K562 (cell line): ENCODE data around the gene FGFRL1. TPM values are rescaled to one million over a fixed set of nuclear protein-coding genes. Genes with fewer than 3 reads are reported as not detected.

Experiments
- ATF2 ChIP-seq: sonication (generic); formaldehyde crosslinking; IDR thresholded peaks from 2 replicates; pipeline ENCODE4 v1.8.1; 2022; ENCODE audit warnings: missing genetic modification reagents
- CC2D1A ChIP-seq: fragments of 450-650 bp; IDR thresholded peaks from 2 replicates; pipeline ENCODE4 v1.6.1; 2017; ENCODE audit warnings: mild to moderate bottlenecking
- EHMT2 ChIP-seq: fragments of 450-650 bp; IDR thresholded peaks from 2 replicates; pipeline ENCODE4 v1.6.1; 2018; ENCODE audit warnings: antibody characterized with exemption
- GTF2E2 ChIP-seq: fragments of 200-800 bp; sonication (Bioruptor generic); IDR thresholded peaks from 2 replicates; pipeline ENCODE4 v1.6.1; 2016; ENCODE audit warnings: missing genetic modification characterization, missing compliant biosample characterization
- GTF3C2 ChIP-seq: IDR thresholded peaks from 3 replicates; pipeline ENCODE4 v1.6.1; 2011; ENCODE audit warnings: borderline replicate concordance, mild to moderate bottlenecking, moderate library complexity; ENCODE audit not compliant: insufficient read length; ENCODE audit errors: extremely low read depth
- HNRNPLL ChIP-seq: fragments of 200-400 bp; formaldehyde crosslinking; IDR thresholded peaks from 2 replicates; pipeline ENCODE4 v1.6.1; 2017; ENCODE audit warnings: low read length, low read depth, mild to moderate bottlenecking; ENCODE audit not compliant: poor library complexity, severe bottlenecking
- L3MBTL2 ChIP-seq: fragments of 450-650 bp; IDR thresholded peaks from 2 replicates; pipeline ENCODE4 v1.6.1; 2016; ENCODE audit warnings: mild to moderate bottlenecking, moderate library complexity
- MYC ChIP-seq, 2 experiments: fragments of 250-450 bp in 1 of 2; sonication (Bioruptor Pico) in 1 of 2; IDR thresholded peaks; 2 replicates each; pipeline versions ENCODE4 v1.5.1 to v1.6.1; 2012 to 2021; ENCODE audit warnings: low read depth in 2 of 2, borderline replicate concordance in 1 of 2, improper control_type of control experiment in 1 of 2, low read length in 1 of 2, mild to moderate bottlenecking in 1 of 2, moderate library complexity in 1 of 2
- NFYB ChIP-seq: IDR thresholded peaks from 2 replicates; pipeline ENCODE4 v1.6.1; 2011; ENCODE audit warnings: mild to moderate bottlenecking, moderate library complexity; ENCODE audit not compliant: insufficient read length; ENCODE audit errors: extremely low read depth
- PHF20 ChIP-seq: fragments of 450-650 bp; IDR thresholded peaks from 2 replicates; pipeline ENCODE4 v1.6.1; 2018; ENCODE audit not compliant: partially characterized antibody
- POLR3G ChIP-seq: IDR thresholded peaks from 2 replicates; pipeline ENCODE4 v1.6.1; 2011; ENCODE audit not compliant: insufficient read length, insufficient replicate concordance; ENCODE audit errors: extremely low read depth
- SOX6 ChIP-seq: fragments of 450-650 bp; IDR thresholded peaks from 2 replicates; pipeline ENCODE4 v1.6.1; 2014; ENCODE audit warnings: mild to moderate bottlenecking
- ZBTB2 ChIP-seq: fragments of 450-650 bp; IDR thresholded peaks from 2 replicates; pipeline ENCODE4 v1.6.1; 2016; ENCODE audit warnings: antibody characterized with exemption
- ZNF174 ChIP-seq: fragments of 250-450 bp; sonication (Bioruptor Pico); IDR thresholded peaks from 2 replicates; pipeline ENCODE4 v1.4.0; 2020; ENCODE audit warnings: mild to moderate bottlenecking
- ZNF324 ChIP-seq: fragments of 250-450 bp; sonication (Bioruptor Pico); IDR thresholded peaks from 2 replicates; pipeline ENCODE4 v1.4.0; 2020; ENCODE audit warnings: mild to moderate bottlenecking
- ZNF398 ChIP-seq: fragments of 250-450 bp; sonication (Bioruptor Pico); IDR thresholded peaks from 2 replicates; pipeline ENCODE4 v1.8.0; 2021; ENCODE audit warnings: moderate library complexity, mild to moderate bottlenecking, inconsistent platforms
- ZNF830 ChIP-seq: fragments of 250-450 bp; sonication (Bioruptor Pico); IDR thresholded peaks from 2 replicates; pipeline ENCODE4 v1.5.0; 2021; ENCODE audit warnings: mild to moderate bottlenecking
- polyA plus RNA-seq, 8 experiments: library from polyadenylated mRNA; depleted of rRNA in 4 of 8; stranded (reverse) in 5 of 8; unstranded in 3 of 8; fragments of >200 nt; fragmentation: Nextera tagmentation in 2 of 8; fragmentation: Illumina TruSeq in 1 of 8; extraction: Ambion mirVana in 2 of 8; extraction: Trizol in 1 of 8; gene quantifications; 2 replicates each; pipeline versions ENCODE4 v1.2.1 to v1.2.3, GENCODE V29; 2011 to 2014; ENCODE audit warnings: inconsistent platforms in 1 of 8, missing spikeins in 1 of 8
- total RNA-seq, 7 experiments: library from RNA; depleted of rRNA in 6 of 7; stranded (reverse); fragments of >200 nt in 6 of 7; fragmentation: Illumina TruSeq in 2 of 7; extraction: Trizol in 2 of 7; gene quantifications; 2 replicates each; pipeline versions ENCODE4 v1.2.1 to v1.2.3, GENCODE V29; 2011 to 2021; ENCODE audit warnings: low replicate concordance in 1 of 7
- TF ChIP-seq, protein P1 (sequence below), 2 experiments: fragments of 450-650 bp in 1 of 2; sonication (generic) in 1 of 2; formaldehyde crosslinking in 1 of 2; IDR thresholded peaks in 1 of 2; conservative IDR thresholded peaks in 1 of 2; 2 replicates each; pipeline versions ENCODE4 v1.6.1 to v1.8.1; 2016 to 2023; ENCODE audit warnings: mild to moderate bottlenecking in 2 of 2, moderate library complexity in 2 of 2, inconsistent platforms in 1 of 2, missing genetic modification reagents in 1 of 2

Gene FGFRL1
- total and polyA plus RNA-seq, 9 of the 15 experiments (the other 6 are each of a cell fraction or from before 2014, with no cell fraction given), result 0.34 to 49.9 (median 14.6) TPM

- no peak for TF ChIP-seq GTF3C2
- TF ChIP-seq ZNF830 (CRISPR knock-in tag), result no peak
- TF ChIP-seq, protein P1, sequence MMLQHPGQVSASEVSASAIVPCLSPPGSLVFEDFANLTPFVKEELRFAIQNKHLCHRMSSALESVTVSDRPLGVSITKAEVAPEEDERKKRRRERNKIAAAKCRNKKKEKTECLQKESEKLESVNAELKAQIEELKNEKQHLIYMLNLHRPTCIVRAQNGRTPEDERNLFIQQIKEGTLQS (IDR thresholded peaks at IDR 0.05), result no peak
- TF ChIP-seq, protein P1 (CRISPR knock-in tag; conservative IDR thresholded peaks at IDR 0.05), result no peak
- no peak for TF ChIP-seq ATF2 (CRISPR knock-in tag)
- TF ChIP-seq MYC (IDR thresholded peaks at IDR 0.05; ENCODE audit: low read depth, low read length), result no peak
- TF ChIP-seq MYC (CRISPR knock-in tag; IDR thresholded peaks at IDR 0.05; ENCODE audit: borderline replicate concordance, low read depth), result no peak
- TF ChIP-seq SOX6, result no peak
- TF ChIP-seq ZNF398 (CRISPR knock-in tag), result no peak
- TF ChIP-seq POLR3G, result no peak
- no peak for TF ChIP-seq ZNF174 (CRISPR knock-in tag)
- no peak for TF ChIP-seq CC2D1A
- no peak for TF ChIP-seq NFYB
- peak; percentile 7 for TF ChIP-seq PHF20
- TF ChIP-seq ZBTB2, result no peak
- TF ChIP-seq EHMT2, result no peak
- TF ChIP-seq GTF2E2 (tag), result no peak
- TF ChIP-seq HNRNPLL, result no peak
- no peak for TF ChIP-seq ZNF324
- TF ChIP-seq L3MBTL2, result peak; percentile 55
Observed at GRCh38 chr4:972651-973424, 38.6 kb upstream of the FGFRL1 start (continued).
